GM19239 (cell line): ENCODE measurements around the gene NPAS2.

Source experiments
- DNase-seq: peaks from one replicate; pipeline ENCODE4 v3.0.0; 2011; ENCODE audit warnings: low spot score; ENCODE audit not compliant: insufficient read length
- FAIRE-seq: peaks from 2 replicates; lab custom pipeline; 2011; peaks lifted over from hg19 to GRCh38; lab: Jason Lieb, UNC

NPAS2 gene

GRCh38 chr2:100934504-100935371 lies 114.8 kb downstream of the NPAS2 start:
- FAIRE-seq (no peak), DNase-seq (no peak)

DNA sequence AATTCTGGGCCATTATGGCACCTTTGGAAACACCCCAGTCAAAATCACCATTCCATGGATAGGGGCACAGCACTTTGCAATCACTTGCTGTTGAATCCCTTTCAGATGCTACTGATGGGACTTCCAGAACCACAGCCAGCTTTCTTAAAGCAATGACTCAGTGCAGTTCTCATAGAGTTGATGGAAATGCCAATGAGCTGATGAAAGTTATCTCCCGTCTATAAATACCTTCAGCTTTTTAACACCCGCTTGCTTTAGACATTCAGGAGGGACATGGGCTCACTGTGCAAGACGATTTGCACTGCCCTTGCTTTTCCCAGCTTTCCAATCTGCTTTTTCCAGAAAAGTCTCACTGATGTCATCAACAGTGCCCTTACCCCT lies 115.4 kb downstream of the NPAS2 start:
- DNase-seq (no peak), FAIRE-seq (no peak)

- FAIRE-seq (no peak), DNase-seq (no peak)
These were observed 116.3 kb downstream of the NPAS2 start for GRCh38 chr2:100936070-100936741.

GRCh38 chr2:100936972-100937542 lies 117.1 kb downstream of the NPAS2 start:
- DNase-seq (no peak), FAIRE-seq (no peak)

GRCh38 chr2:100938031-100939026 lies 118.4 kb downstream of the NPAS2 start:
- no peak for DNase-seq
- FAIRE-seq = no peak

- no peak for DNase-seq
- FAIRE-seq = no peak
These were observed 119.5 kb downstream of the NPAS2 start for GRCh38 chr2:100939445-100939844.

DNA sequence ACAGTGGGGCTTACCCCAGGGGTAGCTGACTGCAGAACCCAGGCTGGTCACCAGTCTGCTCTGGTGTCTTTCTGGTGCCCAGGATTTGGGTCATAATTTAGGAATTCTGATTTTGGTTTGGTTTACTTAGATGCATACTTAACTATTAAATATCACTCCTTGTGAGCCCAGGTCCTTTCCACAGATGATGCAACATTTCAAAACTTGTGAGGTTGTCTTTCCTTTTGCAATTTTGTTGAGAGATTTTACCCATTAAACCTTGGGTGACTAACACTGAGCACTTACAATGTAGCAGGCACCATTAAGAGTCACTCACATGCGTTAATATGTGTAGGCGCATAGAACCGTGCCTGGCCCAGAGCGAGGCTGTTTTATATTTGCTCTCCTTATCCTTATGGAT lies 120.3 kb downstream of the NPAS2 start:
- DNase-seq = no peak
- FAIRE-seq = no peak

DNA sequence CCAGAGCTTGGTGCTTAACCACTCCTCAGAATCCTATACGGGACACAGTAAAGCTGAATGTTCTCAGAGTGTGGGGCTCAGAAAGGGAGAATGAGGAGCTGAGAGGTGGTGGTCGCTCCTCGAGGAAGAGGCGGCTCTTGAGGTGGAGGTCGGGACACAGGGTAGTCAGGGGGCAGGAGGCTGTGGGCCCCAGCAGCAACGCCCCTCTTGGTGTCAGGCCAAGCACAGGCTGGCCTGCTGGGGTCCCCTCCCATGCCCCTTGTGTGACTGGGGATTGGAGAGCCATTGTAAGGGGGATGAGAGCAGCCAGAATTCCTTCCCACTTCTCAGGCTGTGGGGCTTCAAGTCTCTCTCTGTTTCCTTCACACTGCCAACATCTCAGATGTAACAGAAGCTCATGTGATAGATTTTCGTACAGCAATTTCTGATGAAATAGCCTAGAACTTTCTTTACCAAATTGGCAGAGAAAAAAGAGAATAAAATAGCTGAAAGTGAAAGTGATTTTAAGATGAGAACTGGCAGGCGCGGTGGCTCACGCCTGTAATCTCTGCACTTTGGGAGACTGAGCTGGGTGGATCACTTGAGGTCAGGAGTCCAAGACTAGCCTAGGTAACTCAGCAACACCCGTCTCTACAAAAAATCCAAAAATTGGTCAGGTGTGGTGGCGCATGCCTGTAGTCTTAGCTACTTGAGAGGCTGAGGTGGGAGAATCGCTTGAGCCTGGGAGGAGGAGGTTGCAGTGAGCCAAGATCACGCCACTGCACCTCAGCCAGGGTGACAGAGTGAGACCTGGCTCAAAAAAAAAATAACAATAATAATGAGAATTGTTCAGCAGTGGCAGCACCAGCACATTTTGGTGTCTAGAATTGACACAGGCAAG lies 121.1 kb downstream of the NPAS2 start:
- FAIRE-seq (no peak), DNase-seq (no peak)

- FAIRE-seq (no peak), DNase-seq (no peak)
These were observed 121.8 kb downstream of the NPAS2 start for GRCh38 chr2:100941646-100942240.

- FAIRE-seq (no peak), DNase-seq (no peak)
These were observed 124.9 kb downstream of the NPAS2 start for GRCh38 chr2:100944617-100945432.

- DNase-seq (no peak), FAIRE-seq (no peak)
These were observed 125.4 kb downstream of the NPAS2 start for GRCh38 chr2:100945433-100945740.

DNA sequence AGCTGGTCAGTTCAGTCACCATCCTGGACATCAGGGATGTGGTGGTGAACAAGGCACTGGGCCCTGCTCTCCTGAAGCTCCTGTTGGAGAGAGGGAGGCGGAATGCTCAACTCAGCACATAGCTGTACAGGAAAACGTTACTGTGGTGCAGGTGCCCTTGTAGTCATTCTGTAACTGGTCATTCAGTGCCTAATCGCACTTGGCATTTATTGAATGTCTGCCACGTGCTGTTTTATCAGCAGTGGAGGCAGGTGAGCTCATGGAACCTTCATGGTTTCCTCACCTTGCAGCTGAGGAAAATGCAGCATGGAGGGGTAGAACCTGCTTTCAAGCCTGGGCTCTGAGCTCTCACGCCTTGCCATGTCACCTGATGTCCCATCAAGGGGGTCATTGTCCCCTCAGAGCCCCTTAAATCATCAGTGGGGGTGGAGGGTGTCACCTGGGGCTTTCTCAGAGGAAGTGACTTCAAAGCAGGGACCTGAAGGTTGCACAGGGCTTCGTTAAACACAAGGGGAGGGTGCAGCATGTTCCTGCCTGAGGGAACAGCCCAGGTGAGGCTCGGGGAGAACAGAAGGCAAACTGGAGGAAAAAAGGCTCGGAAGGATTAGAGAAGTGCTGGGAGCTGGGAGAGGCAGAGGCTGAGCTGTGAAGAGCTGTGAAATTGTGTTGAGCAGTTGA lies 126.1 kb downstream of the NPAS2 start:
- no peak for DNase-seq
- FAIRE-seq = no peak

DNA sequence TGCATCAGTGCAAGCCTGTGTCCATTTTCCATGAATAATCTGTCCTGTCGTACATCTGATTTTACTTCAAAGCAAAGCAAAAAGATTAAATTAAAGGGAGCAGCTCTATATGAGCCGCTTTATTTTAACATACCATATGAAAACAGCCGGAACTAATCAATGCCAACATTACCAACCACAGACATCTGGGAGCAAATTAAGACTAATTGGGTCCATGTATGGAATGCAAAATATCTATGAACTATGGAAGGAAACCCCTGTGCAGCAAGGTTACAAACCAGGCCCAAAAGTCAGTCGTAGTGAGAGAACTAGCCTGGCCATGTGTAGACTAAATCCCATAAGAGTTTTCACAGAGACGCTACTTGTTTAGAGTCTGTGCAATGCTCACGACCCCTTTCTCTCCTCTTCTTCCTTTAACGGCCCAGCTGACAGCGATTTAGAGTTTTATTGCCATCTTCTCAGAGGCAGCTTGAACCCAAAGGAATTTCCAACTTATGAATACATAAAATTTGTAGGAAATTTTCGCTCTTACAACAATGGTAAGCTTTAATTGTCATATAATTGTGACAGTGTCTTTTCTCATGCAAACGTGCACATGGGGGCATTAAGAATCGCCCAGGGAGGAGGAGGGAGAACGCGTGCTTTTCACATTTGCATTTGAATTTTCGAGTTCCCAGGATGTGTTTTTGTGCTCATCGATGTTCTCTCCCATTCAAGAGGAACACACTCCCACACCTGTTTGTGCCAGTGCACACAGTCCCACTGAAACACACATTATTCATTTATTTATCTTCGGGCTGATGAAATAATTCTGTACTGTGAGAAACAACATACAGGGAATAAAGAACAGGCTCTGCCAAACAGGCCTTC lies 129.2 kb downstream of the NPAS2 start:
- DNase-seq = no peak
- FAIRE-seq = no peak

DNA sequence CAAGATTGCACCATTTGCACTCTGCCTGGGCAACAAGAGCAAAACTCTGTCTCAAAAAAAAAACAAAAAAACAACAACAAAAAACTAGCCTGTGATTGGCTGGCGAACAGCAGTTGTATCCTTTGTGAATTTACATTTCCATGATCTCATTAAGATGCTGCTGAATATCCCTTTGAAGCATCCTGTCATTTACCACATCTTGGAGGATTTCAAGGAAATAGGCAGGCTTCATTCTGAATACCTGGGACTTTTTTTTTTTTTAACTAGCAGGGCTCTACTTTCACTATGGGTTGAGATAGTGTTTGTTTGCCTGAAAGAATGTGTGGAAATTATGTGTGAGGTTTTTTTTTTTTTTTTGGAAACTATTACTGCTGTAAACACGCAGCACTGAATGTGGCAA lies 132.6 kb downstream of the NPAS2 start:
- DNase-seq (no peak), FAIRE-seq (no peak)

DNA sequence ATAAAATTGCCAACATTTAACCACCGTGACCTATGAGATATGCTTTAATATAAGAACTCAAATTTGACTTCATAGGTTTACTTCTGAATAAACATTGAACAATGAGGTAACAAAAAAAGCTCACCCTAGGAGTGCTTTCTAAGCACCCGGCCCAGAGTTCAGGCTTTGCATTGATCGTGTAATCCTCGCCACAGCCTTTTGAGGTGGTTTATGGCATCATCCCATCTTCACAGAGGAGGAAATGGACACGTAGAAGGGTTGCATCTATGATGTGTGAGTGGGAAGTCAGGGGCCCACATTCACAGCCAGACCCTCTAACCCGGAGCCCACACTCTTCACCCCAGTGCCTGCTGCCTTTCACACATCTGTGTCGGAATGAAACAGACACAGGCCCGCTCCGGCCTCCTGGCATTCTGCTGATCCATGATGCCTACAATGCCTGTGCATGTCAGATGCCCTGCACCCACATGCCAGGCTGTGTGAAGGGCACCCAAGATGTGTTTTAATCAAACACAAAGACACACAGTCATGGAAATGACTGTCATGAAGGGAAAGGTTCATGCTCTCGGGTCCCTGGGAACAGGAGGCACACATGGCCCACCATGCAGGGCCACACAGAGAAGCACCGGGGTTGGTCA lies 133.6 kb downstream of the NPAS2 start:
- DNase-seq (no peak), FAIRE-seq (no peak)

DNA sequence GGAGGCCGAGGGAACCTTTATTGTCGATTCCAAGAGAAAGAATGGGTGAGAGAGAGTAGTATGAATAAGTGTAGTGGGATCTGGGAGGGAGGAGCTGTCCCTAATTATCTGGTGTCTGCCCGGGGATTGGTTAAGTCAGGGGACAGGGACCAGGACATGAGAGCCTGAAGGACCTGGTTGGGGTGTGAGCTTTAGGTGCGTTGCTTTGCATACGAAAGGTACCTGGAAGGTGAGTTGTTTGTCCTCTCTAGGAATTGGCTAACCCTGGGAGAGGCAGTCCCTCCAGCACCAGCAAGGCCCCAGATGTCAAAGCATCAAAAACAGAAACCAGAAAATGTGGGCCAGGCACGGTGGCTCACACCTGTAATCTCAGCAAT lies 134.1 kb downstream of the NPAS2 start:
- FAIRE-seq = no peak
- no peak for DNase-seq
